Activated CD4-positive, alpha-beta T cell treated with anti-CD3 and anti-CD28 coated beads, Interleukin-2, amount 10 ng/mL, durations not matched to agents 7 days and 5 days (primary cell): ENCODE measurements around the gene ZNF276. TPM values are rescaled to one million over a fixed set of nuclear protein-coding genes. Genes with fewer than 3 reads are reported as not detected.

Experiments
- CTCF ChIA-PET: fragments of 350-600 bp; sonication (Branson Sonifier 250); formaldehyde crosslinking; loops from one replicate; lab custom pipeline; 2021; ENCODE audit warnings: antibody characterized with exemption; lab: Charles Lee
- POLR2A ChIA-PET: fragments of 350-600 bp; sonication (Branson Sonifier 250); formaldehyde crosslinking; loops from one replicate; lab custom pipeline; 2021; ENCODE audit warnings: antibody characterized with exemption; lab: Charles Lee
- DNase-seq: peaks from one replicate; pipeline ENCODE4 v3.0.0-alpha.2; 2020
- H3K27ac Mint-ChIP-seq: one replicate; pipeline ENCODE4 v1.8.0; 2021; ENCODE audit warnings: mild to moderate bottlenecking, moderate library complexity, mixed read lengths
- H3K27me3 Mint-ChIP-seq: one replicate; pipeline ENCODE4 v1.8.0; 2021; ENCODE audit warnings: mixed read lengths
- H3K36me3 Mint-ChIP-seq: one replicate; pipeline ENCODE4 v1.8.0; 2021; ENCODE audit warnings: low read depth, mixed read lengths
- H3K4me1 Mint-ChIP-seq: one replicate; pipeline ENCODE4 v1.8.0; 2021; ENCODE audit warnings: mixed read lengths
- H3K4me3 Mint-ChIP-seq: one replicate; pipeline ENCODE4 v1.8.0; 2021; ENCODE audit warnings: mild to moderate bottlenecking, moderate library complexity, mixed read lengths
- H3K9me3 Mint-ChIP-seq: one replicate; pipeline ENCODE4 v1.8.0; 2021; ENCODE audit warnings: mixed read lengths
- total RNA-seq, 2 experiments: library from RNA; stranded (reverse); gene quantifications; one replicate each; pipeline ENCODE4 v1.2.3, GENCODE V29; 2021

ZNF276 gene
- total RNA-seq, 2 experiments from 2014 or later = 79.5 to 96.5 TPM

DNA sequence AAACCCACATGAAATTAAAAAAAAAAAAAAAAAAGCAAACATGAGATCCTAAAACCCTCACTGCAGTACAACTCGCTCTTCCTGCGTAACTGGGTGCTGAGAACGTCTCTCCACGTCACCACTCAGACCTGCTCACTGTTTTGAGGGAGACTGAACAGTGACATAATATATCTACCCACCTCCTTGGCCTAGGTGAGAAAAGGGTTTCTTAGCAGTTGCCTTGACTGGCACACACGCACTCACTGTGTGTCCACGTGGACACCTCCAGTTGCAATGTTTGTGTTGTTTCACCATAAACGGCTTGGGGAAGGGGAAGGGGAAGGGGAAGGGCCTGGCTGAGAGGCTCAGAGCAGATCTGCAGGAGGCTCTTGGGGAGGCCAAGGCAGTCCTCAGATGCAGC is 63.1 kb downstream of the ZNF276 start:
- Mint-ChIP-seq H3K4me1 (peaks cover 33% of the 10 kb centered on the region), H3K4me3 (no peak overlapping the region), H3K27ac (peak overlapping the region; percentile 63), H3K9me3 (no peaks in the 10 kb centered on the region), H3K27me3 (no peaks in the 10 kb centered on the region), H3K36me3 (peaks cover 42% of the 10 kb centered on the region)
- CTCF ChIA-PET = interaction anchor here (1.0 kb wide), 1 partner anchor 77 kb away, joined by 3 read pairs; no protein-coding TSS in a partner anchor
- DNase-seq = no peak
- POLR2A ChIA-PET = no interaction called here

DNA sequence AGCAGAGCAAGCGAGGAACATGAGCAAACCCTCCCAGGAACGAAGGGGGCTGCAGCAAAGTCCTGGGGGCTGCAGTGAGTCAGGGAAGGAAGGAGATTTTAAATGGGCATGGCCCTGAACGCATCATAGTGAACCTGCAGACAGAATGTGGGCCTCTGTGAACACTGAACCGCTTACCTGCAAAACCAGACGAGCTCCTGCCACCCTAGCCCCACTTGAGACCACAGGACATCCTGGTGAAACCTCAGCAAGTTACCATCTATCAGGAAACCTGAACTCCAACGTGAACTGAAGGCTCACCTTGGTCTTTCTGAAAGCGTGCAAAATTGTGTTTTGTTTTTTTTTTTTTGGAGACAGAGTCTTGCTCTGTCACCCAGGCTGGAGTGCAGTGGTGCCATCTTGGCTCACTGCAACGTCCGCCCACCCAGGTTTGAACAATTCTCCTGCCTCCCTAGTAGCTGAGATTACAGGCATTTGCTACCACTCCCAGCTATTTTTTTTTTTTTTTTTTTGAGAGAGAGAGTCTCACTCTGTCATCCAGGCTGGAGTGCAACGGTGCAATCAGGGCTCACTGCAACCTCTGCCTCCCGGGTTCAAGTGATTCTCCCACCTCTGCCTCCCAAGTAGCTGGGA is 64.3 kb downstream of the ZNF276 start:
- no peaks in the 10 kb centered on the region for H3K27me3 Mint-ChIP-seq
- POLR2A ChIA-PET = interaction anchor here (0.6 to 0.7 kb wide), 2 partner anchors 80 to 124 kb away, joined by 4 to 5 read pairs; no protein-coding TSS in a partner anchor
- CTCF ChIA-PET = interaction anchor here (0.7 to 1.3 kb wide), 5 partner anchors 10 to 79 kb away, joined by 3 to 5 read pairs (median 3); no protein-coding TSS in a partner anchor
- peaks cover 43% of the 10 kb centered on the region for H3K36me3 Mint-ChIP-seq
- no peaks in the 10 kb centered on the region for H3K9me3 Mint-ChIP-seq
- H3K4me1 Mint-ChIP-seq = peaks cover 33% of the 10 kb centered on the region
- no peak overlapping the region for H3K4me3 Mint-ChIP-seq
- peak overlapping the region; percentile 33 for H3K27ac Mint-ChIP-seq
- DNase-seq = peak; percentile 52

DNA sequence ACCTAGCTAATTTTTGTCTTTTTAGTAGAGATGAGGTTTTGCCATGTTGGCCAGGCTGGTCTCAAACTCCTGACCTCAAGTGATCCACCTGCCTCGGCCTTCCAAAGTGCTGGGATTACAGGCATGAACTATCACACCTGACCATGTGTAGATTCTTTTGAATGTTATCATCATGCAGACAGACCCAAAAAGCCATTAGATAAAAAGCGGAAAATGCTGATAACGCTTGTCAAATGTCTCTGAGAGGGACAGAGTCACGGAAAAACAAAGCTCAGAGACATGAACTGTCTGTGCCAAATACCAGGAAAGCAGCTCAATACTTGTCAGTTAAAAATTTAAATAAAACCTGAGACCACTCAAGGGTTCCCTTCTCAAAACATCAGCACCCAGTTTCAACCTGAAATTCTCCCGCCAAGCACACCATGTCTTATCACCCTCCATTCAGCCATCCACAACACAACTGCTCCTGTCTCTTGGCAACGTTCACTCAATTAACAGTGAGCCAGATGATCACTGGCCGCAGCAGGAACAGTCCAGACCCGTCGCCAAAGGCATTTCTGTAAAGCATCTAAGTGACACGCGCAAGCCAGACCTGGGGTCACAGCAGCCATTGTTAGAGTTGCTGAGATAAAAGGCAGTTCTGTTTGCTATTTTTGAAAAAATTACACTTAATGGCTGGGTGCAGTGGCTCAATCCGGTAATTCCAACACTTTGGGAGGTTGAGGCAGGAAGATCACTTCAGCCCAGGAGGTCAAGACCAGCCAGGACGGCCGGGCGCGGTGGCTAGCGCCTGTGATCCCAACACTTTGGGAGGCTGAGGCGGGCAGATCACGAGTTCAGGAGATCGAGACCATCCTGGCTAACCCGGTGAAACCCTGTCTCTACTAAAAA is 65.4 kb downstream of the ZNF276 start:
- no peak overlapping the region for H3K27ac Mint-ChIP-seq
- CTCF ChIA-PET = interaction anchor here (0.9 to 2.3 kb wide), 4 partner anchors 11 to 87 kb away, joined by 3 to 5 read pairs (median 4); no protein-coding TSS in a partner anchor

DNA sequence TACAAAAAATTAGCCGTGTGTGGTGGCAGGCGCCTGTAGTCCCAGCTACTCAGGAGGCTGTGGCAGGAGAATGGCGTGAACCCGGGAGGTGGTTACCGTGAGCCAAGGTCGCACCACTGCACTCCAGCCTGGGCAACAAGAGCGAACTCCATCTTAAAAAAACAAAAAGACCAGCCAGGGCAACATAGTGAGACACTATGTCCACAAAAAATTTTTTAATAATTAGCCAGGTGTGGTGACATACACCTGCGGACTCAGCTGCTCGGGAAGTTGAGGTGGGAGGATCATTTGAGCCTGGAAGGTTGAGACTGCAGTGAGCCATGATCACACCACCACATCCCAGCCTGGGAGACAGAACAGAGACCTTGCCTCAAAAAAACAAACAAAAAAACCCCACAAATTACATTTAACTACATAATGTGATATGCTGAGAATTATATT is 66.0 kb downstream of the ZNF276 start:
- peaks cover 33% of the 10 kb centered on the region for H3K4me1 Mint-ChIP-seq
- CTCF ChIA-PET = interaction anchor here (2.3 kb wide), 1 partner anchor 87 kb away, joined by 5 read pairs; no protein-coding TSS in a partner anchor
- no peak overlapping the region for H3K4me3 Mint-ChIP-seq
- DNase-seq = no peak
- H3K27ac Mint-ChIP-seq = no peak overlapping the region
- peaks cover 59% of the 10 kb centered on the region for H3K36me3 Mint-ChIP-seq
- H3K9me3 Mint-ChIP-seq = no peaks in the 10 kb centered on the region
- no peaks in the 10 kb centered on the region for H3K27me3 Mint-ChIP-seq
- POLR2A ChIA-PET = no interaction called here

More for the DNA sequence above, 65.4 kb downstream of the ZNF276 start:
- POLR2A ChIA-PET = no interaction called here
- Mint-ChIP-seq H3K4me3 (no peak overlapping the region), H3K36me3 (peaks cover 54% of the 10 kb centered on the region), H3K9me3 (no peaks in the 10 kb centered on the region), H3K4me1 (peaks cover 33% of the 10 kb centered on the region), H3K27me3 (no peaks in the 10 kb centered on the region)
- DNase-seq = no peak

Other genes with a start within 250 kb of the ZNF276 start
- gene ANKRD11, start 231.0 kb upstream of the ZNF276 start, total RNA-seq = 100 to 1,000 TPM; 158 to 178 TPM
- 100 to 1,000 TPM in 1 of 2 experiments, 10 to 100 TPM in 1; 88.3 to 101 TPM for gene SPG7, start 213.1 kb upstream of the ZNF276 start, total RNA-seq
- 1,000 to 10,000 TPM; 1,763 to 2,076 TPM for gene RPL13, start 160.9 kb upstream of the ZNF276 start, total RNA-seq
- gene CPNE7, start 145.8 kb upstream of the ZNF276 start, total RNA-seq = 1 to 10 TPM; 5.1 to 5.7 TPM
- not detected for gene DPEP1, start 107.9 kb upstream of the ZNF276 start, total RNA-seq
- gene CHMP1A, start 63.8 kb upstream of the ZNF276 start, total RNA-seq = 100 to 1,000 TPM in 1 of 2 experiments, 10 to 100 TPM in 1; 77.6 to 102 TPM
- 10 to 100 TPM; 14.5 to 14.8 TPM for gene SPATA33, start 63.7 kb upstream of the ZNF276 start, total RNA-seq
- 10 to 100 TPM; 83.1 to 96.8 TPM for gene CDK10, start 34.8 kb upstream of the ZNF276 start, total RNA-seq
- gene SPATA2L, start 19.8 kb upstream of the ZNF276 start, total RNA-seq = 1 to 10 TPM; 5.3 to 8.0 TPM
- 10 to 100 TPM; 10.8 to 13.4 TPM for gene VPS9D1, start 639 bp upstream of the ZNF276 start, total RNA-seq
- gene FANCA, start 95.1 kb downstream of the ZNF276 start, total RNA-seq = 100 to 1,000 TPM in 1 of 2 experiments, 10 to 100 TPM in 1; 97.1 to 111 TPM
- gene SPIRE2, start 106.9 kb downstream of the ZNF276 start, total RNA-seq = 1 to 10 TPM; 1.1 to 1.8 TPM
- gene TCF25, start 152.1 kb downstream of the ZNF276 start, total RNA-seq = 100 to 1,000 TPM; 148 to 168 TPM
- gene MC1R, start 197.3 kb downstream of the ZNF276 start, total RNA-seq = 1 to 10 TPM; 5.0 to 6.6 TPM
- gene TUBB3, start 201.8 kb downstream of the ZNF276 start, total RNA-seq = 1 to 10 TPM; 1.1 to 1.6 TPM
- gene DEF8, start 227.2 kb downstream of the ZNF276 start, total RNA-seq = 10 to 100 TPM; 30.7 to 35.5 TPM